ENCODE measurements around the gene USP3.

GRCh38 chr15:63507878-63508818 lies 3.8 kb downstream of the USP3 start:
- TF ChIP-seq CTCF (IDR thresholded peaks at IDR 0.05) (no peak), POLR2AphosphoS5 (IDR thresholded peaks at IDR 0.05; ENCODE audit: low read depth, low read length) (no peak), YY1 (IDR thresholded peaks at IDR 0.05; ENCODE audit: low read depth) (no peak), JUND (IDR thresholded peaks at IDR 0.05) (no peak), TCF12 (IDR thresholded peaks at IDR 0.05) (no peak), ZBTB33 (IDR thresholded peaks at IDR 0.05; ENCODE audit: borderline replicate concordance, low read depth) (no peak)

All from SK-N-SH (cell line).